Measurements from ENCODE around the gene SLC9A5.

The SLC9A5 gene

DNA sequence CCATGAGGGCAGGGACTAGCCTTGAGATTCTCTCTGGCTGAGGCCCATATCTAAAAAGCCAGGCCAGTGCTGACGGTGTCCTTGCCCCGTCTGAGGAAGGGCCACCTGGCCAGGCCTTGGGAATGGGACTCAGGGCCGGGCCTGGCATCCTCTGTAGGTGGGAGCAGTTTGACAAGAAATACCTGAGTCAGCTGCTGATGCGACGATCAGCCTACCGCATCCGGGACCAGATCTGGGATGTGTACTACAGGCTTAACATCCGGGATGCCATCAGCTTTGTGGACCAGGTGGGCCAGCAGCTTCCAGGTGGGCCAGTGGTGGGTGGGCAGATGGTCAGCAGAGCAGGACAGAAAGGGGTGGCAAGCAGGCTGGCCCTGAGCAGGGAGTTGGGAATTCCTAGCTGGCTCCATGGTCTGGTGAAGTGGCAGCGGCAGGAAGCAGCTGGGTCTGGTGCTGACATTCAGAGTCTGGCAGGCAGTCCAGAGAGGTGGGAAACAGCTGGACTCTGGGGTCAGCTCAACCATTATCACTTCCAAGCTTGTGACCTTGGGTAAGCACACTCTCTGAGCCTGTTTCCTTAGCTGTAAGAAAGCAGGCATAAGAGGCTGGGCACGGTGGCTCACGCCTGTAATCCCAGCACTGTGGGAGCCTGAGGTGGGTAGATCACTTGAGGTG lies 9.5 kb downstream of the SLC9A5 start:
- TF ChIP-seq CTCF (IDR thresholded peaks at IDR 0.05): no peak
- Histone ChIP-seq H3K36me3 (ENCODE audit: control insufficient read depth, insufficient read depth, low read length) (no peaks in the 10 kb centered on the region), H3K27me3 (ENCODE audit: control insufficient read depth, insufficient read depth, low read length) (no peaks in the 10 kb centered on the region), H3K4me2 (ENCODE audit: low read length) (no peak overlapping the region), H3K27ac (peak overlapping the region; percentile 32), H2AFZ (peak overlapping the region; percentile 64), H3K9me3 (ENCODE audit: control insufficient read depth, low read length) (no peaks in the 10 kb centered on the region), H3K4me1 (peaks cover 12% of the 10 kb centered on the region), H3K9ac (no peak overlapping the region), H3K79me2 (no peaks in the 10 kb centered on the region), H3K4me3 (ENCODE audit: low read depth, low read length) (no peak overlapping the region)

- Histone ChIP-seq H3K4me2 (ENCODE audit: low read length) (no peak overlapping the region), H3K36me3 (ENCODE audit: control insufficient read depth, insufficient read depth, low read length) (no peaks in the 10 kb centered on the region), H3K27me3 (ENCODE audit: control insufficient read depth, insufficient read depth, low read length) (no peaks in the 10 kb centered on the region), H3K4me1 (peaks cover 12% of the 10 kb centered on the region), H3K9me3 (ENCODE audit: control insufficient read depth, low read length) (no peaks in the 10 kb centered on the region), H2AFZ (no peak overlapping the region), H3K27ac (no peak overlapping the region), H3K79me2 (no peaks in the 10 kb centered on the region), H3K4me3 (ENCODE audit: low read depth, low read length) (no peak overlapping the region), H3K9ac (no peak overlapping the region)
- TF ChIP-seq CTCF (IDR thresholded peaks at IDR 0.05): no peak
These were observed 10.9 kb downstream of the SLC9A5 start for GRCh38 chr16:67259705-67260104.

DNA sequence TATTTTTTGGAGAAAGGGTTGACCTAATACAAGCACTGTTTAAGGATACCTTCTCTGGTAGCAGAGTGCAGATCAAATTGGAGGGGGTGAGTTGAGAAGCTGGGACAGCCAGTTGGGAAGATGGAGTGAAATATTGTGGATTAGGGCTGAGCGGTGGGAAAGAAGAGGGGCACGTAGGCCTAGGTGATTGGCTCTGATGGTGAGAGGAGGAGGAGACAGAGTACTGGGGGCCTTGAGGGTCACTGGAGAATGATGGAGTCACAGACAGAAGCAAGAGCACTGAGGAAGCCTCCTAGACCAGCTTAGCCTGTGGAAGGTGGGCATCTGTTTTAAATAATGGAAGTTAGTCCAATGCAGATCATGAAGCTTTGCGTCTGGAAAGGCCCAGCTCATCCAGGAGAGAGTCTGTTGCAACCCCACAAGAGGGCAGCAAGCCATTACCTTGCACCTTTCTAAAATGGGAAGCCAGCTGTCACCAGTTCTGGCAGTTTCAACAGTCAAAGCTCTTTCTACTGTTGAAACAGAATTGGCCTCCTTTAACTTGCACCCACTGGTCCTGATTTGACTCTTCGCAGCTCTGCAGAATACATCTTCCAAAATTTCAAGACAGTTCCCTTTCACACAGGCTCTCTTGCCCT lies 11.8 kb downstream of the SLC9A5 start:
- no peaks in the 10 kb centered on the region for H3K9me3 ChIP-seq (ENCODE audit: control insufficient read depth, low read length)

GRCh38 chr16:67263201-67263600 lies 14.4 kb downstream of the SLC9A5 start:
- H3K27ac ChIP-seq: no peak overlapping the region
- no peak overlapping the region for H3K4me2 ChIP-seq (ENCODE audit: low read length)
- no peak overlapping the region for H3K4me3 ChIP-seq (ENCODE audit: low read depth, low read length)
- no peaks in the 10 kb centered on the region for H3K27me3 ChIP-seq (ENCODE audit: control insufficient read depth, insufficient read depth, low read length)
- no peak overlapping the region for H2AFZ ChIP-seq
- peaks cover 8% of the 10 kb centered on the region for H3K4me1 ChIP-seq
- no peak overlapping the region for H3K9ac ChIP-seq
- H3K79me2 ChIP-seq: no peaks in the 10 kb centered on the region
- H3K9me3 ChIP-seq (ENCODE audit: control insufficient read depth, low read length): no peaks in the 10 kb centered on the region
- no peaks in the 10 kb centered on the region for H3K36me3 ChIP-seq (ENCODE audit: control insufficient read depth, insufficient read depth, low read length)
- no peak for TF ChIP-seq CTCF (IDR thresholded peaks at IDR 0.05)

More for the DNA sequence above, 11.8 kb downstream of the SLC9A5 start:
- Histone ChIP-seq H3K4me3 (ENCODE audit: low read depth, low read length) (no peak overlapping the region), H3K4me2 (ENCODE audit: low read length) (no peak overlapping the region), H3K9ac (no peak overlapping the region), H3K36me3 (ENCODE audit: control insufficient read depth, insufficient read depth, low read length) (no peaks in the 10 kb centered on the region), H3K79me2 (no peaks in the 10 kb centered on the region), H3K4me1 (peaks cover 12% of the 10 kb centered on the region), H3K27me3 (ENCODE audit: control insufficient read depth, insufficient read depth, low read length) (no peaks in the 10 kb centered on the region), H3K27ac (no peak overlapping the region), H2AFZ (peak overlapping the region; percentile 72)
- TF ChIP-seq CTCF (IDR thresholded peaks at IDR 0.05): peak; percentile 66

DNA sequence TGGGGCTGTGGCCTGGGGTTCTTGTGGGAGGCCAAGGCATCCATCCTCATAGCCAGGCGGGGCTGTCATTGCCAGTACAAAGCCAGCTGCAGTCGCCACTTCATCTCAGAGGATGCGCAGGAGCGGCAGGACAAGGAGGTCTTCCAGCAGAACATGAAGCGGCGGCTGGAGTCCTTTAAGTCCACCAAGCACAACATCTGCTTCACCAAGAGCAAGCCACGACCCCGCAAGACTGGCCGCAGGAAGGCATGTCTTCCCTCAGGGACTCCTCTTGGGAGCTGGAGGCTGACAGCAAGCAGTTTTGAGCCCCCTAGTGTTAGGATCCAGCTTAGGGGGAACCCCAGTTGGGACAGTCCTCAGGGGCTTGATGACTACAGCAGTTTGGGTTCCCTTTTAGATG lies 15.5 kb downstream of the SLC9A5 start:
- Histone ChIP-seq H3K4me2 (ENCODE audit: low read length) (no peak overlapping the region), H3K9me3 (ENCODE audit: control insufficient read depth, low read length) (no peaks in the 10 kb centered on the region), H3K4me3 (ENCODE audit: low read depth, low read length) (no peak overlapping the region), H3K27ac (no peak overlapping the region), H3K9ac (no peak overlapping the region), H3K4me1 (peaks cover 8% of the 10 kb centered on the region), H2AFZ (no peak overlapping the region), H3K36me3 (ENCODE audit: control insufficient read depth, insufficient read depth, low read length) (no peaks in the 10 kb centered on the region), H3K79me2 (no peaks in the 10 kb centered on the region), H3K27me3 (ENCODE audit: control insufficient read depth, insufficient read depth, low read length) (no peaks in the 10 kb centered on the region)
- no peak for TF ChIP-seq CTCF (IDR thresholded peaks at IDR 0.05)
